Cardiac muscle cell (in vitro differentiated cells and primary cell): ENCODE measurements around the gene KCNN3. TPM values are rescaled to one million over a fixed set of nuclear protein-coding genes. Genes with fewer than 3 reads are reported as not detected.

Experiments used
- DNase-seq, 2 donors: peaks; one replicate each; pipeline versions ENCODE4 v3.0.0 to v3.0.0-alpha.2; 2010 to 2017; ENCODE audit warnings: low read depth in 1 of 2, low spot score in 1 of 2
- H3K27ac ChIP-seq: fragments of 200-600 bp; sonication (generic); 2 replicates; pipeline ENCODE4 v1.5.1; 2016
- H3K27me3 ChIP-seq: fragments of 200-600 bp; sonication (generic); 2 replicates; pipeline ENCODE4 v1.6.0; 2016; ENCODE audit warnings: control low read depth
- H3K36me3 ChIP-seq: fragments of 200-600 bp; sonication (generic); 2 replicates; pipeline ENCODE4 v1.5.1; 2016; ENCODE audit warnings: control low read depth
- H3K4me1 ChIP-seq: fragments of 200-600 bp; sonication (generic); 2 replicates; pipeline ENCODE4 v1.8.1; 2017; ENCODE audit warnings: low read depth, mild to moderate bottlenecking, mixed run types
- H3K4me3 ChIP-seq: fragments of 200-600 bp; sonication (generic); 2 replicates; pipeline ENCODE4 v1.5.1; 2016; ENCODE audit warnings: mild to moderate bottlenecking
- H3K9me3 ChIP-seq: fragments of 200-600 bp; sonication (generic); 2 replicates; pipeline ENCODE4 v1.5.1; 2017; ENCODE audit warnings: low read depth, mild to moderate bottlenecking, control low read depth
- CTCF ChIP-seq: IDR thresholded peaks from 2 replicates; pipeline ENCODE4 v1.5.1; 2012; ENCODE audit warnings: low read depth, mild to moderate bottlenecking, low read length
- polyA plus RNA-seq: library from polyadenylated mRNA; unstranded; fragments of >200 nt; fragmentation: Nextera tagmentation; extraction: Ambion mirVana; gene quantifications from 2 replicates; pipeline ENCODE4 v1.2.1, GENCODE V29; 2016
- total RNA-seq: library from RNA; depleted of rRNA; stranded (reverse); fragments of >200 nt; gene quantifications from 2 replicates; pipeline ENCODE4 v1.2.3, GENCODE V29; 2016

KCNN3 gene
- total and polyA plus RNA-seq, 2 experiments from 2014 or later = 1.5 to 2.9 TPM

- peak in 1 of 2 donors; percentile 15 for DNase-seq
- no peak for TF ChIP-seq CTCF
Observed at GRCh38 chr1:154657556-154657955, 212.5 kb downstream of the KCNN3 start.

GRCh38 chr1:154652893-154653292 lies 217.2 kb downstream of the KCNN3 start:
- no peak for DNase-seq

More at GRCh38 chr1:154657556-154657955, 212.5 kb downstream of the KCNN3 start:
- Histone ChIP-seq H3K4me3 (no peak overlapping the region), H3K4me1 (no peaks in the 10 kb centered on the region), H3K27me3 (no peaks in the 10 kb centered on the region), H3K36me3 (no peaks in the 10 kb centered on the region), H3K27ac (no peak overlapping the region), H3K9me3 (no peaks in the 10 kb centered on the region)

More at GRCh38 chr1:154652893-154653292, 217.2 kb downstream of the KCNN3 start:
- Histone ChIP-seq H3K9me3 (no peaks in the 10 kb centered on the region), H3K27me3 (no peaks in the 10 kb centered on the region), H3K27ac (no peak overlapping the region), H3K4me3 (no peak overlapping the region), H3K36me3 (no peaks in the 10 kb centered on the region), H3K4me1 (no peaks in the 10 kb centered on the region)
- no peak for TF ChIP-seq CTCF

Other genes with a start within 250 kb of the KCNN3 start
- gene PMVK, start 66.4 kb upstream of the KCNN3 start, total RNA-seq = 20.1 and 23.8 TPM in 2 replicates
- 94.4 and 95.4 TPM in 2 replicates for gene PMVK, start 66.4 kb upstream of the KCNN3 start, polyA plus RNA-seq
- 155 and 161 TPM in 2 replicates for gene PBXIP1, start 85.8 kb upstream of the KCNN3 start, total RNA-seq
- 93.7 and 108 TPM in 2 replicates for gene PBXIP1, start 85.8 kb upstream of the KCNN3 start, polyA plus RNA-seq
- gene PYGO2, start 91.5 kb upstream of the KCNN3 start, total RNA-seq = 45.6 and 48.0 TPM in 2 replicates
- gene PYGO2, start 91.5 kb upstream of the KCNN3 start, polyA plus RNA-seq = 45.3 and 49.2 TPM in 2 replicates
- gene SHC1, start 100.5 kb upstream of the KCNN3 start, total RNA-seq = 80.0 and 80.3 TPM in 2 replicates
- gene SHC1, start 100.5 kb upstream of the KCNN3 start, polyA plus RNA-seq = 66.8 and 70.7 TPM in 2 replicates
- 52.9 and 96.5 TPM in 2 replicates for gene CKS1B, start 104.4 kb upstream of the KCNN3 start, total RNA-seq
- gene CKS1B, start 104.4 kb upstream of the KCNN3 start, polyA plus RNA-seq = 157 and 337 TPM in 2 replicates
- 34.3 and 39.7 TPM in 2 replicates for gene FLAD1, start 113.1 kb upstream of the KCNN3 start, total RNA-seq
- 59.2 and 60.8 TPM in 2 replicates for gene FLAD1, start 113.1 kb upstream of the KCNN3 start, polyA plus RNA-seq
- not detected in 2 replicates for gene LENEP, start 123.3 kb upstream of the KCNN3 start, total RNA-seq
- 0.72 TPM in 1 of 2 replicates, not detected in the other for gene LENEP, start 123.3 kb upstream of the KCNN3 start, polyA plus RNA-seq
- gene ZBTB7B, start 132.5 kb upstream of the KCNN3 start, total RNA-seq = 25.5 and 25.6 TPM in 2 replicates
- gene ZBTB7B, start 132.5 kb upstream of the KCNN3 start, polyA plus RNA-seq = 4.6 and 4.7 TPM in 2 replicates
- gene DCST2, start 163.5 kb upstream of the KCNN3 start, total RNA-seq = 4.3 and 5.4 TPM in 2 replicates
- gene DCST2, start 163.5 kb upstream of the KCNN3 start, polyA plus RNA-seq = 1.1 and 3.8 TPM in 2 replicates
- not detected in 2 replicates for gene DCST1, start 163.5 kb upstream of the KCNN3 start, total RNA-seq
- 0.27 and 0.57 TPM in 2 replicates for gene DCST1, start 163.5 kb upstream of the KCNN3 start, polyA plus RNA-seq
- gene ADAM15, start 181.0 kb upstream of the KCNN3 start, total RNA-seq = 19.5 and 23.0 TPM in 2 replicates
- 23.0 and 25.2 TPM in 2 replicates for gene ADAM15, start 181.0 kb upstream of the KCNN3 start, polyA plus RNA-seq
- 29.2 and 36.0 TPM in 2 replicates for gene EFNA4, start 193.5 kb upstream of the KCNN3 start, total RNA-seq
- gene EFNA4, start 193.5 kb upstream of the KCNN3 start, polyA plus RNA-seq = 18.3 and 29.6 TPM in 2 replicates
- 26.3 and 31.9 TPM in 2 replicates for gene EFNA3, start 208.6 kb upstream of the KCNN3 start, total RNA-seq
- gene EFNA3, start 208.6 kb upstream of the KCNN3 start, polyA plus RNA-seq = 34.2 and 43.0 TPM in 2 replicates